BJ (cell line): ENCODE data around the gene CYP26A1. TPM values are rescaled to one million over a fixed set of nuclear protein-coding genes. Genes with fewer than 3 reads are reported as not detected.

Experiments used
- CTCF ChIA-PET: fragments of 350-600 bp; formaldehyde crosslinking; extraction: SDS; loops from one replicate; lab custom pipeline; 2021; ENCODE audit warnings: antibody characterized with exemption, inconsistent platforms; lab: Yijun Ruan, JAX
- POLR2A ChIA-PET: fragments of 300-600 bp; sonication (Branson Sonifier 250); formaldehyde crosslinking; extraction: SDS; loops from one replicate; lab custom pipeline; 2021; ENCODE audit warnings: antibody characterized with exemption; lab: Charles Lee
- DNase-seq: peaks from one replicate; pipeline ENCODE4 v3.0.0-alpha.2; 2011; ENCODE audit warnings: low read depth
- H3K27me3 ChIP-seq: 2 replicates; pipeline ENCODE4 v1.6.0; 2011; ENCODE audit warnings: low read length; ENCODE audit not compliant: control insufficient read depth, insufficient read depth
- H3K36me3 ChIP-seq: 2 replicates; pipeline ENCODE4 v1.5.1; 2011; ENCODE audit warnings: low read length; ENCODE audit not compliant: control insufficient read depth, insufficient read depth
- H3K4me3 ChIP-seq: 2 replicates; pipeline ENCODE4 v1.5.1; 2011; ENCODE audit warnings: low read depth, mild to moderate bottlenecking, control low read depth, low read length
- polyA plus RNA-seq: library from polyadenylated mRNA; depleted of rRNA; stranded (reverse); fragments of >200 nt; gene quantifications from 2 replicates; pipeline ENCODE4 v1.2.3, GENCODE V29; 2011
- TF ChIP-seq, protein P1 (sequence below): IDR thresholded peaks from 2 replicates; pipeline ENCODE4 v1.5.1; 2011; ENCODE audit warnings: low read depth, mild to moderate bottlenecking, control low read depth, inconsistent platforms, low read length, moderate library complexity; ENCODE audit not compliant: insufficient read depth

The CYP26A1 gene
- polyA plus RNA-seq, 1 experiment = 0.06 TPM

DNA sequence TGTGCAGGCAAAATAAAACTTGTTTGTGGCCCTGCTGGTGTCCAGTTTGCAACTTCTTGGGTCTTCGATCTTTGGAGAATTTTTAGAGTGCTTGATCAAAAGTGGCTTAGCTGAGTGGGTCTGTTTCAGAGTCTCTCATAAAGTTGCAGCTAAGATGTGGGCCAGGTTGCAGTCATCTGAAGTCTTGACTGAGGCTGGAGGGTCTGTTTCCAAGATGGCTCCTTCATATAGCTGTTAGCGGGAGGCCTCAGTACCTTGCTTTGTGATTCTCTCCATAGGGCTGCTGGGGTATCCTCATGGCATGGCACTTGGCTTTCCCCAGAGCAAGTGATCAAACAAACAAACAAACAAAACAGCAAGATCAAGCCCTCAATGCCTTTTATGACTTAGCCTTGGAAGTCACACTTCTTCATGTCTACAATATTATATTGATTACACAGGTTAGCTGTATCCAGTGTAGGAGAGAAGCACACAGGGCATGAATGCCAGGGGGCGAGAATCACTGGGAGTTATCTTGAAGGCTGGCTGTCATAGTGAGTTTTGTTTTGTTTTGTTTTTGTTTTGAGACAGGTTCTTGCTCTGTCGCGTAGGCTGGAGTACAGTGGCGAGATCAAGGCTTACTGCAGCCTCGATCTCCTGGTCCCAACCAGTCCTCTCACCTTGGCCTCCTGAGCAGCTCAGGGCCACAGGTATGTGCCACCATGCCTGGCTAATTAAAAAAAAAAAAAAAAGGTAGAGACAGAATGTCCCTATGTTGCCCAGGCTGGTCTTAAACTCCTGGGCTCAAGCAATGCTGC is 10.2 kb downstream of the CYP26A1 start:
- DNase-seq = no peak
- CTCF ChIA-PET = no interaction called here
- POLR2A ChIA-PET = no interaction called here

DNA sequence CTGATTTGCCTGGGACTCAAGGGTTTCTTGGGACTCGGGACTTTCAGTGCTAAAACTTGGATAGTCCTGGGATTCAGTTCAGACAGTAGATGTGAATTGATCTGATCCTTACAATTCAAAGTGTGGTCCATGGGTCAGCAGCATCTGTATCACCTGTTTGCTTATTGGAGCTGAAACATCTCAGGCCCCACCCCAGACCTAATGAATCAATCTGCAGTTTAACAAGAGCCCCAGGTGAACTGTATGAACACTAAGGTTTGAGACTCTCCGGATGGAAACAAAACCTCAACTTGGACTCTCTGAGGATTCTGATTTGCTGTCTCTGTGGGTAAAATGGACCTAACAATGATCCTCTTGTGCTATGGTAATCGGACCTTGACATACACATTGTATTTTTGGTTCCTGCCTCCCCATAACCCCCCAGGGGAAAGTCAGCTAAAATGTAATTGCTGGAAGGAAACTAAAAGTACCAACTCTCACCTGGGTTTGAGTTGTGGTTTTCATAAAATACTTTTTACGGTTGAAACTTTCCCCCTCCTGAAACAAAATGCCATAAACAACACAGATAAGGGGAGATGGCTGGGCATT is 11.7 kb downstream of the CYP26A1 start:
- H3K4me3 ChIP-seq = no peak overlapping the region
- H3K36me3 ChIP-seq = no peaks in the 10 kb centered on the region
- DNase-seq = no peak
- TF ChIP-seq, protein P1, sequence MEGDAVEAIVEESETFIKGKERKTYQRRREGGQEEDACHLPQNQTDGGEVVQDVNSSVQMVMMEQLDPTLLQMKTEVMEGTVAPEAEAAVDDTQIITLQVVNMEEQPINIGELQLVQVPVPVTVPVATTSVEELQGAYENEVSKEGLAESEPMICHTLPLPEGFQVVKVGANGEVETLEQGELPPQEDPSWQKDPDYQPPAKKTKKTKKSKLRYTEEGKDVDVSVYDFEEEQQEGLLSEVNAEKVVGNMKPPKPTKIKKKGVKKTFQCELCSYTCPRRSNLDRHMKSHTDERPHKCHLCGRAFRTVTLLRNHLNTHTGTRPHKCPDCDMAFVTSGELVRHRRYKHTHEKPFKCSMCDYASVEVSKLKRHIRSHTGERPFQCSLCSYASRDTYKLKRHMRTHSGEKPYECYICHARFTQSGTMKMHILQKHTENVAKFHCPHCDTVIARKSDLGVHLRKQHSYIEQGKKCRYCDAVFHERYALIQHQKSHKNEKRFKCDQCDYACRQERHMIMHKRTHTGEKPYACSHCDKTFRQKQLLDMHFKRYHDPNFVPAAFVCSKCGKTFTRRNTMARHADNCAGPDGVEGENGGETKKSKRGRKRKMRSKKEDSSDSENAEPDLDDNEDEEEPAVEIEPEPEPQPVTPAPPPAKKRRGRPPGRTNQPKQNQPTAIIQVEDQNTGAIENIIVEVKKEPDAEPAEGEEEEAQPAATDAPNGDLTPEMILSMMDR = no peak
- no peaks in the 10 kb centered on the region; the same call in 1 of the 2 replicates for H3K27me3 ChIP-seq
- CTCF ChIA-PET = interaction anchor here (0.5 kb wide), 1 partner anchor 203 kb away, joined by 3 read pairs; no protein-coding TSS in a partner anchor
- POLR2A ChIA-PET = no interaction called here

More for the DNA sequence above, 10.2 kb downstream of the CYP26A1 start:
- H3K4me3 ChIP-seq = no peak overlapping the region
- no peaks in the 10 kb centered on the region; the same call in 1 of the 2 replicates for H3K27me3 ChIP-seq
- TF ChIP-seq, protein P1 = no peak
- no peaks in the 10 kb centered on the region for H3K36me3 ChIP-seq

DNA sequence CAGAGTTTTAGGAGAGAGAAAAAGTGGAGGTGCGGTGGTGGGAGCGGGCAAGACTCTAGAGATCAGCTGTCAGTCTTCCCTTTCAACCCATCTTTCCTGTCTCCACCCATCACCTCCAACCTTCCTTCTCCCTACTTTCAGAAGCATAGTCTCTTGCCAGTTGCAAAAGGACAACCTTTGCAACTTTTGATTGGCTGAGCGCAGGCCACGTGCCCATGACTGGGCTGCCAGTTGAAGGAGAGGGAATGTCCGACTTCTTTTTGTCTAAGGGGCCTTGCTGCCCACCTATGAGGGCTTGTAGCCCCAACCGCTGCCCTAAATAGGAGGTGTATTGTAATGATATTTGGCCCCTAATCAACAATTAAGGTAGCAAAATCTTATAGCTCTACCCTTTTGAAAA is 12.6 kb downstream of the CYP26A1 start:
- ChIA-PET CTCF (no interaction called here), POLR2A (no interaction called here)
- no peak for DNase-seq
- Histone ChIP-seq H3K27me3 (no peaks in the 10 kb centered on the region; the same call in 1 of the 2 replicates), H3K36me3 (no peaks in the 10 kb centered on the region), H3K4me3 (no peak overlapping the region)
- TF ChIP-seq, protein P1 = no peak

DNA sequence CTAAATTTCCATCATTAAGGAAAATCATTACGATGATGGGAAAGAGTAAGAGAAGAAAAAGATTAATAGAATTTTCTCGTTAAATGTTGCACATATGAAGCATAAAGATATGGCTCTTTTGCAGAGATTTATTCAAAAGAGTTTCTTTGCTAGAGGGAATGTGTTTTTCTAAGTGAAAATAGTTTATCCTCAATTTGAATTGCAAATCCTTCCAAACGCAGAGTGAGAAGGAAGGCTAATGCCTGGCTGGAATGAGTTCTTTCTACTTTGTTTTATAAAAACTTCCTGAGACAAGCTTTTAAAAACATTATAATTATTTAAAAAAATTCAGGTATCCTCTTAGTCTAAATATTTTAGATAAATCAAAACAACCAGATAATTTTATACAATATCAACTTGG is 14.2 kb downstream of the CYP26A1 start:
- CTCF ChIA-PET = interaction anchor here (0.5 to 2.3 kb wide), 3 partner anchors 8 to 224 kb away, joined by 3 to 14 read pairs (median 3); no protein-coding TSS in a partner anchor
- POLR2A ChIA-PET = no interaction called here
- no peaks in the 10 kb centered on the region; the same call in 1 of the 2 replicates for H3K27me3 ChIP-seq
- no peak for DNase-seq
- H3K4me3 ChIP-seq = no peak overlapping the region
- TF ChIP-seq, protein P1 = no peak
- no peaks in the 10 kb centered on the region for H3K36me3 ChIP-seq

DNA sequence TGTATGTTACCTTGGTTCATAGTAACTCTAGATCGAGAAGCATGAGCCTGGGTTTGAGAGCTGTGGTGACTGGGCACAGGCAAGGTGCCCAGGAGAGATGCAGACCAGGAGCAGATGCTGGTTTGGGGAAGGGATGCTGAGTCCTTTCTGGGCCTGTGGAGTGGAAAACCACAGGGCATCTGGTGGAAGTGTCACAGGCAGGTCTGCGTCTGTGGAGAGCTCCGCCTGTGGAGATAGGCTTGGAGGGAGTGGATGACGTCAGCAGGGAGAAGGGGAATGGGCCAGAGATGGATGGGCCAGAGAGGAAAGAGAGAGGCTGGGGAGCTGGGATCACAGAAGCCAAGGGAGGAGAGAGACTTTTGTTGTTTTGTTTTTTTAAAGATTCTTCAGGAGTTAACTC is 14.8 kb downstream of the CYP26A1 start:
- no peak overlapping the region for H3K4me3 ChIP-seq
- ChIA-PET POLR2A (no interaction called here), CTCF (interaction anchor here (1.0 to 2.3 kb wide), 2 partner anchors 8 to 13 kb away, joined by 3 to 14 read pairs; no protein-coding TSS in a partner anchor)
- TF ChIP-seq, protein P1 = no peak
- DNase-seq = no peak
- no peaks in the 10 kb centered on the region; the same call in 1 of the 2 replicates for H3K27me3 ChIP-seq
- no peaks in the 10 kb centered on the region for H3K36me3 ChIP-seq
